Renal cortical epithelial cell (primary cell): ENCODE data around the gene SAV1. TPM values are rescaled to one million over a fixed set of nuclear protein-coding genes. Genes with fewer than 3 reads are reported as not detected.
"Not testable (repeated sequence)": the region's sequence is repeated elsewhere in the genome, so short reads cannot be mapped to it uniquely, and the experiment has no call there.

ENCODE experiments used
- DNase-seq: peaks from one replicate; pipeline ENCODE4 v3.0.0-alpha.2; 2011; ENCODE audit warnings: low read depth
- total RNA-seq: library from RNA; depleted of rRNA; stranded (reverse); fragments of >200 nt; gene quantifications from 2 replicates; pipeline ENCODE4 v1.2.3, GENCODE V29; 2014

SAV1 gene
- total RNA-seq = 32.3 and 32.6 TPM in 2 replicates

DNA sequence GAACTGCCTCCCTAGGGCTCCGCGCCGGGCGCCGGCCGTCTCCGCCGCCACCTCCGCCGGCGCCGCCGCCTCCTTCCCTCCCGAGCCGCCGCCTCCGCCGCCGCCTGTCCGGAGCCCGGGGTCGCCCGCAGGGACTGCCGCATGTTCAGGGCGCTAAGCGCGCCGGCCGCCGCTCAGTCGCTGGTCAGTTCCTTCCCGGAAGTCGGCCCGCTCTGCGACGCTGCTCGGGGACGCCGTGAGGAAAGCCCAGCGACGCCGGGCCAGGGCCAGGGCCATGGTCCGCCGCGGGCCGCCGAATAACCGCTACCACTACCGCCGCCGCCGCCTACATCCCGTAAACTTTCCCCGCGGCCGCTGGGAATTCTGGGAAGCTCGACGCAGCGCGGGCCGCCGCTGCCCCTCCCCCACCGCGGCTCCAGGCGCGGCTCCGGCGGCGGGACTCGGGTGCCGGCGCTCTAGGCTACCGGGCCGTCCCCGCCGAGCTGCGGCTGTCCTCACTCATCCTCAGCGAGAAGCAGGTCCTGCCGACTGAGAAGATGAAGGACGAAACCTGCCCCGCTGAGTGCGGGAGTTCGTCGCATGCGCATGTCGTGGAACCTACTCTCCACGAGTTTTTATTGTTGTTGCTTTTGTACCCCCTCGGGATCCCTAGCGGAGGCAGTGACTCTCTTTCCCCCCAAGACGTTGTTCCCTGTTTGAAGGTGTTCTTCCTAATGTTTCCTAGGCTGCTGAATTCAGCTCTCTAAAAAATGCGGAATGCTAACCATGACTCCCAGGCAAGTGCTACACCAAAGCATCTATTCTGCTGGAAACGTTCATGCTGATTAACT, at the start of gene SAV1:
Gene SAV1 (minus strand): TSS at position 311 of the 830 bp plus-strand sequence. CDS start 339 bp downstream, outside the sequence.
- DNase-seq = peak; percentile 81

DNA sequence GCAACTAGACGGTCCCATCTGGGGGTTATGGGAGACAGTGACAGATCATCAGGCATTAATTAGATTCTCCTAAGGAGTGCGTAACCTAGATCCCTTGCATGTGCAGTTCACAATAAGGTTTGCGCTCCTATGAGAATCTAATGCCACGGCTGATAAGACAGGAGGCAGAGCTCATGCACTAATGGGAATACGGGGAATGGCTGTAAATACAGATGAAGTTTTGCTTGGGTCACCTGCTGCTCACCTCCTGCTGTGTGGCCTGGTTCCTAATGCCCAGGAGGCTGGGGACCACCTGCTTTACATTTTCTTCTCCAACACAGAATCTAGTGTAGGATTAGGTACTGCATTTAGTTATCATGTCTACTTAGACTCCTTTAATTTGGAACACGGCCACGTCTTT, 49.7 kb upstream of the SAV1 start:
- DNase-seq = no peak

DNA sequence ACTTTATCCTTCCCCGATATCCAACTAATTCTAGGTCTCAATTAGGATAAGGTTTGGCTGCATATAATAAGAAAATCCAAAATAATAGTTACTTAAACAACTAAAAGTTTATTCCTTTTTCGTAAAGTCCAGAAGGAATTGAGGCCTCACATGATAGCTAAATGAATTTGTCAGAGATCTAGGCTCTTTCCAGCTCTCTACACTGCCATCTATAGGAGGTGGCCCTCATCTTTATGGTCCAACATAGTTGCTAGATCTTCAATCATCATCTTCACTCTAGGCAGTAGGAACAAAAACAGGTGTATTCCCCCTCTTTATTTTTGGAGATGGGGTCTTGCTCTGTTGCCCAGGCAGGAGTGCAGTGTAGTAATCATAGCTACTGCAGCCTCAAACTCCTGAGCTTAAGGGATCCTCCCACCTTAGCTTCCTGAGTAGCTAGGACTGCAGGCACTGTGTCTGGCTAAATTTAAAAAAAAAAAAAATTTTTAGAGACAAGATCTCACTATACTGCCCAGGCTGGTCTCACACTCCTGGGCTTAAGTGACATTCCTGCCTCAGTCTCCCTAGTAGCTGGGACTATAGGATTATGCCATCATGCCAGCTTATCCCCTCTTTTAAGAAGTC, 46.5 kb upstream of the SAV1 start:
- peak; percentile 30 for DNase-seq

DNA sequence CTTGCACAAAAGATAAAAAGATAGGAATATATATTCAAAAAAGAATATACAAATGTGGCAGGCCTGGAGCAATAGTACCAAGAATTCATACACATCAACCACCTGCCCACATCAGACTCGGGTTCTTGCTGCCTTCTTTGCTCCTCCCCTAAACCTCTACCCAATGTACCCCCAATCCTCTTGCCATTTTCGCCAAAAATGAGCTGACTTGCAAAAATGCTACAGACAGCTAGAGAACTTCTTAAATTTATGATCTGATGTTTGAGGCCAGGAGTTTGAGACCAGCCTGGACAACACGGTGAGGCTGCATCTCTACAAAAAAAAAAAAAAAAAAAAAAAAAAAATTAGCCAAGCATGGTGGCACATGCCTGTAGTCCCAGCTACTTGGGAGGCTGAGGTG, 42.9 kb upstream of the SAV1 start:
- no peak for DNase-seq

DNA sequence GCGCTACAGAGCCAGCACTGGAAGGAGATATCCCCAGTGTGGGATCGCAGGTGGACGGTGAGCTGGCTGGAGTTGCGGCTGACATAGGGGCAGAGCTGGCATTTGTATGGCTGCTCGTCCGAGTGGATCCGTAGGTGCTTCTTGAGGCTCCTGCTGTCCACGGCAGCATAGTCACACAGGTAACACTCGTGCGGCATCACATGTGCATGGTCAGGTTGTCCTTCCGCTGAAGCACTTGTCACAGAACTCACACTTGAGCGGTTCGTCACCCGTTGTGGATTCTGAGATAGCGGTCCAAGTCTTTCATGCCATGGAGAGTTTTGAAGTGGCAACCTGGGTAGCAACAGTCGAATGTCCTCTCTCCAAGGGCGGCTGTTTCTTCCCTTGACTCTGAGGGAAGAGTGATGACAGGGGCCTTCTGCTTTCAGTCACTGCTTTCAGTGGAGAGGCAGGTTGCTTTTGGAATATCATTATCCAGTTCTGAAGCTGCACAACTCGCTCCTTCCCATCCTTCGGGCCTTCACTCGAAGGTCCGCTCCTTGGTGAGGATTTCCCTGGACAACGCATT, 37.0 kb upstream of the SAV1 start:
- no peak for DNase-seq

DNA sequence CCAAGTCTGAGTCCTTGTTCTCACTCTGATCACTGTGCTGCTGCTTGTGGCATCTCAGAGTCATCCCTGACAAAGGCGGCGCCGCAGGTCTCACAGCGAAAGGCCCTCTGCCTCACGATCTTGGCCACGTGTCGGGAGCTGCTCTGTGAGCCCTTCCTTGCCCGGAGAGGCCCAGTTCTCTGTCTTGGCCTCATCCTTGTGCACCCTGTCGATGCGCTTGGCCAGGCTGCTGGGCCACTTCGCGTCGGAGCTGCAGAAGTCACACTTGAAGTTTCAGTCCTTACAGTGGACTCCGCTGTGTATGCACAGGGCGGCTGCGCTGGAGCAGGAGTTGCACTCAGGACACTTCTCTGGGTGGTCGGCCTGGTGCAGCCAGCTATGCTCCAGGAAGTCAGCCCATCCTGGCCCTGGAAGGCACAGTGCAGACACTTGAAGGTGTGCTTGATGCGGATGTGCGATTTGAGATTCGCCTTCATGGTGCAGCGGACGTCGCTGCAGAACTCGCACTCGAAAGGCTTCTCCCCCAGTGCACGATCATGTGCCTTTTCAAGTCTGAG, 36.4 kb upstream of the SAV1 start:
- no peak for DNase-seq

DNA sequence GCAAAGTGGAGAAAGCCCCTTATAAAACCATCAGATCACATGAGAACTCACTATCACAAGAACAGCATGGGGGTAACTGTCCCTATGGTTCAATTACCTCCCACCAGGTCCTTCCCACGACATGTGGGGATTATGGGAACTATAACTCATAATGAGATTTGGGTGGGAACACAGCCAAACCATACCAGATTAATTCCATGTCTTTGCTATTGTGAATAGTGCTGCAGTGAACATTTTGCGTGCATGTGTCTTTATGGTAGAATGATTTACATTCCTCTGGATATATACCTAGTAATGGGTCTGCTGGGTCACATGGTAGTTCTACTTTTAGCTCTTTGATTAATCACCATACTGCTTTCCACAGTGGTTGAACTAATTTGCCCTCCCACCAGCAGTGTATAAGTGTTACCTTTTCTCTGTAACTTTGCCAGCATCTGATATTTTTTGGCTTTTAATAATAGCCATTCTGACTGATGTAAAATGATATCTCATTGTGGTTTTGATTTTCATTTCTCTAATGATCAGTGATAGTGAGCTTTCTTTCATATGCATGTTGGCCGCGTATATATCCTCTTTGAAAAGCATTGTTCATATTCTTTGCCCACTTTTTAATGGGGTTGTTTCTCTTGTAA, 29.7 kb upstream of the SAV1 start:
- no peak for DNase-seq

DNA sequence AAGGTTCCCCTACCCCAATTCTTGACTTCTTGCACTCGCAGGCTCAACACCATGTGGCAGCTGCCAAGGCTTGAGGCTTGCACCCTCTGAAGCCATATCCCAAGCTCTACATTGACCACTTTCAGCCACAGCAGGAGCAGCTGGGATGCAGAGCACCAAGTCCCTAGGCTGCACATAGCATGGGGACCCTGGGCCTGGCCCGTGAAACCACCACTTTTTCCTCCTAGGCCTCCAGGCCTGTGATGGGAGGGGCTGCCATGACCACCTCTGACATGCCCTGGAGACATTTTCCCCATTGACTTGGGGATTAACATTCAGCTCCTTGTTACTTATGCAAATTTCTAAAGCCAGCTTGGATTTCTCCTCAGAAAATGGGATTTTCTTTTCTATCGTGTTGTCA, 26.2 kb upstream of the SAV1 start:
- DNase-seq = not testable (repeated sequence)

DNA sequence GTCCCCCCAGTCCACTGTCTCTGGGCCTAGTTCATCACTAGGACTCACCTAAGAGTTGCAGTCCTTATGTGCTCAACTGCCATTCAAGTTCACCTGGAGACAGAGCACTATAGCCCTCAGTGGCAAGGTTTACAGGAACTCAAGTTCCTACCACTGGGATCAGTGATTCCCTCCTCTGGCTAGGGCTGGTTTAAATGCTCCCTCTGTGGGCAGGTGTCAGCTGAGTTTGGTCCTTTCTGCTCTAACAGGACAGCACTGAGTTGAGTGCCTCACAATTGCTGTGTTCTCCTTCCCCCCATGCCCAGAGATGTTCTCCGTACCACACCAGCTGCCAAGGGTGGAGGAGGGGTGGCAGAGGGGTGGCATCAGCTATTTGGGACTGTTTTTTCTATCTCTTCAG, 20.8 kb upstream of the SAV1 start:
- DNase-seq = no peak

DNA sequence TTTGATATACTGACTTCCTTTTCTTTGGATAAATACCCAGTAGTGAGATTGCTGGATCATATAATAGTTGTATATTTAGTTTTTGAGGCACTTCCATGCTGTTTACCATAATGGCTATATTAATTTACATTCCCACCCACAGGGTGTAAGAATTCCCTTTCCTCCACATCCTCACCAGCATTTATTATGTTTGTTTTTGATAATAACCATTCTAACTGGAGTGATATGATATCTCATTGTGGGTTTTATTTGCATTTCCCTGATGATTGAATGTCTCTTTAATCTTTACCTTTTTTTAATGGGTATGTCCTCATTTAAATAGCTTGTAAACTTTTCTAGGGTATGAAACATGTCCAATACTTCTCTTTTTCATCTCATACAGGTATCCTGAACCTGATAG, 11.6 kb upstream of the SAV1 start:
- no peak for DNase-seq

DNA sequence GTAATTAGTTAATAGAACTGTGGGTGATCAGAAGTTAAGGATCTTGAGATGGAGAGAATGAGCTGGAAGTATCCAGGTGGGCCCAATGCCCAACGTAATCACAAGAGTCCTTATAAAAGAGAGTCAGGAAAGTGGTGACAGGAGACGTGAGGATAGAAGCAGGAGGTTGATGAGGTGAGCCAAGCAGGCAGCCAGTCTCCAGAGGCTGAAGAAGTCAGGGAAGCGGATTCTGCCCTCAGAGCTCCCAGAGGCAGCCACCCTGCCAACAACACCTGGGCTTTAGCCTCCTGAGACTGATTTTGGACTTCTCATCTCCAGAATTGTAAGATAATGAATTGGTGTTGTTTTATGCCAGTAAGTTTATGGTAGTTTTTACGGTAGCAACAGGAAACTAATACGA, 10.1 kb upstream of the SAV1 start:
- no peak for DNase-seq

DNA sequence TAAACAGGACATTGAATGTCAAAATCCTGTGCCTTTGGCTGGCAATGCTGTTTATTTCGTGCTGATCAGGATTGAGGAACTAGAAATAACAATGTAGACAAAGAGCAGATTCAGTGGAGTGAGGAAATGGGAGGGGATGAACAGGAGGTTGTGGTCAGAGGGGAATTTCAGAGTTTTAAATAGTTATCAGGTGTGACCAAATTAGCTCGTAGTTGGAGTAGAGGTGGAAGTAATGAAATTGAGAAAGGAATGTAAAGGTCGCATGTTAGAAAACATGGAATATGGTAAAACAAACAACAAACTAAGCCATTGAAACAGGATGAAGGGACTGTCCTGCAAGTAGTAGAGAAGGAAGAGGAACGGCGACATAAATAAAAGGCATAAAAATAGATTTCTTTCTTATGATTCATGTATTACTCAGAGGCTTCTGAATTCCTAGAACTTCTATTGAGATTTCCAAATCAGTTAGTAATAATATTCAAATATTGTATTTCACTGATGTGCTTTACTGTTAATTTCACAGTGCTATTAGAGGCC, 9.5 kb upstream of the SAV1 start:
- DNase-seq = peak; percentile 84

DNA sequence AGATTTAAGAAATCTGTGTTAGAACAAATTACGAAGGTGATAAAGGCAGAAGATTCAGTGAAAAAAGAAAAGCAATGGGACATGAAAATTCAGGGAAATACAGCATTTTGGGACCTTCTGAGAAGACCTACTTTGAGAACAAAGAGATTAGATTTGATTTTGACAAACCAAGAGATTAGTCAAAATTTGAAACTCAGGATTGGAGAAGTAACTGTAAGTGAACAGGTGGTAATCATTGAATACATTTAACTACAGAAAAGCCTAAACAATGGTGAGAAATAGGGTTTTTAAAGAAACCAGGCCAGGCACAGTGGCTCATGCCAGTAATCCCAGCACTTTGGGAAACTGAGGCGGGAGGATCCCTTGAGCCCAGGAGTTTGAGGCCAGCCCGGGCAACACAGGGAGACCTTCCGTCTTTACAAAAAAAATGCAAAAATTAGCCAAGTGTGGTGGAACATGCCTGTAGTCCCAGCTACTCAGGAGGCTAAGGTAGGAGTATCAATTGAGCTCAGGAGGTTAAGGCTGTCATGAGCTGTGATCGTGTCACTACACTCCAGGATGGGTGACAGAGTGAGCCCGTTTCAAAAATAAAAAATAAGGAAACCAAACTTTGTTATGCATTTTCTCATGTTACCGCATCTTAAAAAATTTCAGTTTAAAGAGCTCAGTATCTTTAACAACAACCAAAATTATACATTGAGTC, 8.9 kb upstream of the SAV1 start:
- no peak for DNase-seq

DNA sequence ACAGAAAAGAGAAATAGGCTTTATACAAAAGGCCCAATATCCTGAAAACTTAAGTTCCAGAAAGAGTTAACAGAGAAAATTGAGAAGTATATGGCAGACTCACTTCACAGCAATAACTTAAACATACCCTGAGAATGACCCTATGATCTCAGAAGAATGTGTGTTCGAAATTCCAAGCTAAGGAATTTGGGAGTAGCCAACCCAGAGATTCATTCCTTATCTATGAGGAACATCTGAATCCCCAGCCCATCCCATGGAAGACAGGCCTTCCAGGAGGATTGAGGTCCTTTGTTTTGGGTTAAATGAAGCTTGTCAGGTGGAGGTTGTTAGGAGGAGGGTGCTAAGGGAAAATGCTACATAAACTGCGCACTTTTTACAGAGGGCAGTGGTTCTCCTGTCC, 7.5 kb upstream of the SAV1 start:
- no peak for DNase-seq

DNA sequence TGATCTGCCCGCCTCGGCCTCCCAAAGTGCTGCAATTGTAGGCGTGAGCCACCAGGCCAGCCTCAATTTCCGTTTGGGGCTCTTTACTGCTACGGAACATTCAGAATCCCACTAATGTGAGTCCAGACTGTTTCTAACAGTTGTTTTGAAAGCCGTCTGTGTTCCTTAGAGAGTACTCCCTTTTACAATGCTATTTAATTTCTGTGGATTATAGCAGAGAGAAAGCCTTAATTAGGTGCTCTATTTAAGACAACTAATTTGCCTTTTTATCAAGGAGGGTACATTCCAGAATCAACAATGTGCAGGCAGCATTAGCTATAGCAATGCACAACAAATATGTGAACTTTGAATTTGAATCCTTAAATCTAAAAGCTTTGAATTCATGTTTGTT, 2.8 kb upstream of the SAV1 start:
- DNase-seq = no peak

DNA sequence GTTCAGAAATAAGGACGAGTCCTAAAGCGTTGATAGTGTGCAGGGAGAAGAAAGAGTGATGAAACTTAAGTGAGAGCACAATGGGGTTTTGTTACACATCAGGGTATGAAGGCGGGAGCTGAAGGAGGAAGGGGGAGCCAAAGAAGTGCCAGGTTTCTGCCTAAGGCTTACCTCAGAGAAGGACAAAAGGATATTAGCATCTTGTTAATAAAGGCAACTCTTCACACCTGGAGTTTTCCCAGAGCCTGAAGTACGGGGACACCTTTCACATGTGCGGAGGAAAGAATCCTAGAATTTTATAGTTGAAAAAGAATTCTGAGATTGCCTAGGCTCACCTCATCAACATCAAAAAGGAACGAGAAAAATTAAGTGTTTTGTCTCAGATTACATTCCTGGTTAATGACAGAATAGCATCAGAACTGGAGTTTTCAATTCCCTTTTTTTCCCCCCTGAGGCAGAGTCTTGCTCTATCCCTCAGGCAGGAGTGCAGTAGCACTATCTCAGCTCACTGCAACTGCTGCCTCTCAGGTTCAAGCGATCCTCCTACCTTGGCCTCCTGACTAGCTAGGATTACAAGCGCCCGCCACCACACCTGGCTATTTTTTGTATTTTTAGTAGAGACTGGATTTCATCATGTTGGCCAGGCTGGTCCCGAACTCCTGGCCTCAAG, 2.2 kb upstream of the SAV1 start:
- no peak for DNase-seq

DNA sequence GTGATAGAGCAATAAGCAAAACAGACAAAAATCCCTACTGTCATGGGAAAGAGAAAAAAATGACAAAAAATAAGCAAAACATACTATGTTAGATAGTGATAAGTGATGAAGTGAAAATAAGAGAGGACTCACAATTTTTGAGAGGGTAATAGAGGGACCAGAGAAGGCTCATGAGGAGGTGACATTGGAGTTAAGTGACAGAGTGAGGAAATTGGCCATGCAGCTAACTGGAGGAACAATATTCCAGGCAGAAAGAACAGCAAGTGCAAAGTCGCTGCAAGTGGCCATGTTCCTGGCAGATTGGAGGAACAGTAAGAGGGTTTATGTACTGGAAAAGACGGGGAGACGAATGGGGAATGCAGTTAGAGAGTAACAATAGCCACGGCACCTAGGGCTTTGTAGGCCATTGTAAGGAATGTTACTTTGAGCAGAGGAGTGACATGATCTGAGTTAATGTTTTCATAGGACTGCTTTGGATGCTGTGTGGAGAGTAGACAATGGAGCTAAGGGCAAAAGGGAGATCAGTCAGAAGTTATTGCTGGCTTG, 1.4 kb upstream of the SAV1 start:
- DNase-seq = peak; percentile 28

DNA sequence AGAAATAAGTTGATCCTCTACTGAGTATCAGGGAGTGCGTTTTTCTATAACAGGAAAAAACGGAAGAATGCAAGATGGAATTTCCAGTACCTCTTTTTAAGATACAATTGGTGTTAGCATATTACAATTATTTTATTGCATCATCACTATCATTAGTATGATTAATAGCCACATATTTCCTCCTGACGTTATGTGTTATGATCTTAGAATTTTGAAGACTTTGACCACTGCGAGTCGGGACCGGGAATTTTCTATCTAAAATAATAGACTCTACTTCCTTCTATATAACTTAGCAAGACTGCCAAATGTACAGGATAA, 679 bp upstream of the SAV1 start:
- DNase-seq = no peak

DNA sequence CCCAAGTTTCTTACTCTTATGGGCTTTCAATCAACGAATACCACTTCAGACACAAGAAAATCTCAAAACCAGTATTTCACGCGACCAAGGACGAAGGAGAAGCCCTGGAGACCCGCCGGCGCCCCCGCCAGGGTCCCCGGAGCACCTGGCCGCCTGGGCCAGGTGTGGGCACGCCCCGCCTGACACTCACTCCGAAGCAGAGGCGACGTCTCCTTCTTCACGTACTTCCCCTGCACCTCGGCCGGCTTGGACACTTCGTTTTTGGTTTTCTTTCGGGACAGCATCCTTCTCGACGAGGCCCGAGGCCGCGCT, 466 bp downstream of the SAV1 start:
- DNase-seq = no peak

DNA sequence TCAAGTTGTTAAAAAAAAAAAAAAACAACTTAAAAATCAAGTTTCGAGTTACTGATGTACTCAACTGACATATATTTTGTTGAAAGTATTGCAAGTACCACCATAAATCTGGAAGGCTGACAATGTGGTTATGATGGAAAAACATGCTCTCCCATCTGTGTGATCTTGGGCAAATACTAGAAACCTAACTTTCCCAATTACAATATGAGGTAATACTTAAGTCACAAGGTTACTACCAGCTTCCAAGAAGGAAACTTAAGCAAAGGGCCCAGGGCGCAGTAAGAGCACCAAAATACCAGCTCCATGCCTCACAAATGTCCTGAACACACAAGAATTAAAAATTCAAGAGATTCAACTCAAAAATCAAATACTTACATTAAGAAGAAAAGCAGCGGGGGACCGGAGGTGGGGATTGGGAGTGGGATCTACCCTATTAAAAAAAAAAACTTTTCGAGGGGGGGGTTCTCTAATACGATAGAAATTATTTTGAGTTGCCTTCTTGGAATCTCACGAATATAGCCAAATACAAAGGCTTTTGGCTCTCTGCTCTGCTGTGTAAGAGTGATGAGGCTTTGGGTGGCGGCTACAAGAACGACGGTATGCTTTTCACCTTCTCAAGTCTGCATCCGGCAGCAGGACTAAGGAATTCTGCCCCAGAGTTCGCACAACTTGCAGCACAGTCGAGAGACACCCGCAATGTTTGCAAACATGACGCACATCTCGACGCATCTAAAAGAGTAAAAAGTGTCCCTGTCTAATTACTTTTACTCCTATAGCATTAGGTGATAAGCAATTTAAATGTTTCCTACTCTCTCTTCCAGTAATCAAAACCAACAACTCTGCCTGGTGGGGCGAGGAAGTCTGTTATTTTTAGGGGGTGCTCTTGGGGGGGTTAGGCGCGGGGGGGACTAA, 1.1 kb downstream of the SAV1 start:
- DNase-seq = peak; percentile 76
